Stimulated activated naive CD8-positive, alpha-beta T cell treated with anti-CD3 and anti-CD28 coated beads, Interleukin-15, amount 100 ng/mL, for 72 hours (primary cell): ENCODE results near the gene ZNF280D.

Source experiments
- ATAC-seq: fragments of 150-1000 bp; cut with Tn5 transposase; 2 replicates; pipeline ENCODE4 v1.10.0; 2021; ENCODE audit warnings: mild to moderate bottlenecking, moderate library complexity
- DNase-seq, 2 donors: peaks; one replicate each; pipeline ENCODE4 v3.0.0; 2021 to 2022
- H3K27ac Mint-ChIP-seq, 2 donors: one replicate each; pipeline ENCODE4 v1.8.0; 2022; ENCODE audit warnings: mild to moderate bottlenecking in 2 of 2, mixed read lengths in 2 of 2, moderate library complexity in 2 of 2
- H3K27me3 Mint-ChIP-seq: one replicate; pipeline ENCODE4 v1.8.0; 2022; ENCODE audit warnings: mixed read lengths
- H3K4me1 Mint-ChIP-seq: one replicate; pipeline ENCODE4 v1.8.0; 2022; ENCODE audit warnings: mild to moderate bottlenecking, mixed read lengths
- H3K4me3 Mint-ChIP-seq, 2 donors: one replicate each; pipeline ENCODE4 v1.8.0; 2022; ENCODE audit warnings: mild to moderate bottlenecking in 2 of 2, mixed read lengths in 2 of 2, moderate library complexity in 1 of 2
- H3K9me3 Mint-ChIP-seq, 2 donors: one replicate each; pipeline ENCODE4 v1.8.0; 2022; ENCODE audit warnings: mixed read lengths in 2 of 2

ZNF280D gene

DNA sequence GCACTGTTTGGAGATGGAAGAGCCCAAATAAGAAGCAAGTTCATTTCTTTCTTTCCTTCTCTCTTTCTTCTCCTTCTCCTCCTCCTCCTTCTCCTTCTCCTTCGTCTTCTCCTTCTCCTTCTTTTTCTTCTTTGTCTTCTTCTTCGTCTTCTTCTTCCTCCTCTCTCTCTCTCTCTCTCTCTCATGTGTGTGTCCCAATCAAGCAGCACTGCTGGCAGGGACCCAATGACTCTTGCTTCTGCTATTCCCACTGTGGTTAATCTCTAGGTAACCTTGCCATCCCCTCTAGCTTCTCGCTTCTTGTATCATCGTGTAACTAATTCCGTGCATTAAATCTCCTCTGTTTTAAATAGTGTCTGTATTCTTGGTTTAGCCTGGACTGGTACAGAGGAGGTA, 26.1 kb upstream of the ZNF280D start:
- ATAC-seq = no peak
- H3K27me3 Mint-ChIP-seq = no peaks in the 10 kb centered on the region
- peaks cover 3% of the 10 kb centered on the region for H3K4me1 Mint-ChIP-seq
- no peak overlapping the region for H3K27ac Mint-ChIP-seq
- H3K4me3 Mint-ChIP-seq = no peak overlapping the region
- no peaks in the 10 kb centered on the region for H3K9me3 Mint-ChIP-seq
- no peak for DNase-seq

DNA sequence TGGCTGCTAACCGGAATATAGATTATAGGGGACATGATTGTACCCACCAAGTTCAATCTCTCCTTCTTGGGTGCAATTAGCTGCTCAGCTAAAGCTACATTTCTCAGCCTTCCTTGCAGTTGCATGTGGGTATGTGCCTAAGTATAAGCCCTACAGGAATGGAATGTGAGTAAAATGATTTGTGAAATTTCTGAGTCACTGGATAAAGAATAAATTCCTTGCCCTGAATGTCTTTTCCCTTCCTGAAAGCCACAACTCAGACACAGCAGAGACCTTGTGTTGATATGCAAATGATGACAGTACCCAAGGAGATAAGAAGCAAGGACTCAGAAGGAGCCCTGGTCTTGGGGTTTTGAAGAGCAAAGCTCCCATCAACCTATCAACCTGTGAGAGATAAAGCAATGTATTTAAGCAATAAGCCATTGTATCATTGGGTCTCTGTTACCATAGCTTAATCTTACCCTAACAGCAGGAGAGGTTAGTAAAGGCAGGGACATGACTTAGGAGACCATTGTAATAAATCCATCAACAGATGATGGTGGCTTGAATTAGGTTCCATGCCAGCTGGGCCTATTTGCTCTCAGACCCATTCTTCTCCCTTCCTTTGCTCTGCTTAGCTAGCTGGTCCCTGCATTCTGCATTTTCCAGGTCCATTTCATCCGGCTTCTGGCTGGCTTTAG, 25.6 kb upstream of the ZNF280D start:
- DNase-seq (no peak), ATAC-seq (no peak)
- Mint-ChIP-seq H3K4me3 (no peak overlapping the region), H3K9me3 (no peaks in the 10 kb centered on the region), H3K27me3 (no peaks in the 10 kb centered on the region), H3K27ac (no peak overlapping the region), H3K4me1 (no peaks in the 10 kb centered on the region)

DNA sequence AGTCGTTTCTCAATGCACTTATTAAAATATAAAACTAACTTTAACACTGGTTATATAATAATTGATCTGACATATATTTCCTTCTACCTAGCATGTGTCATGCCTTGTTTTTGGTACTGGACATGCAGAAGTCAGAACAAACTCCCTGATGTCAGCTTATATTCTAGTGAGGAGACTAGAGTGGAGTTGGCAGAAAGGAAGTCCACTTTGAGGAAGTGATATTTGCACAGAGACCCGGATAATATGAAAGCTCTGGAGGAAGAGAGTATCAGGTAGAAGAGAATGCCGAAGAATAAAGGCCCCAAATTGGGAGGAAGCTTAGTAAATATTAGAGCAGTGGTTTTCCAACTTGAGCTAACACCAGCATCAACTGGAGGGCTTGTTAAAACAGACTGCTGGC, 24.6 kb upstream of the ZNF280D start:
- ATAC-seq (no peak), DNase-seq (no peak)
- Mint-ChIP-seq H3K4me3 (no peak overlapping the region), H3K27ac (no peak overlapping the region), H3K27me3 (no peaks in the 10 kb centered on the region), H3K4me1 (no peaks in the 10 kb centered on the region), H3K9me3 (no peaks in the 10 kb centered on the region)

DNA sequence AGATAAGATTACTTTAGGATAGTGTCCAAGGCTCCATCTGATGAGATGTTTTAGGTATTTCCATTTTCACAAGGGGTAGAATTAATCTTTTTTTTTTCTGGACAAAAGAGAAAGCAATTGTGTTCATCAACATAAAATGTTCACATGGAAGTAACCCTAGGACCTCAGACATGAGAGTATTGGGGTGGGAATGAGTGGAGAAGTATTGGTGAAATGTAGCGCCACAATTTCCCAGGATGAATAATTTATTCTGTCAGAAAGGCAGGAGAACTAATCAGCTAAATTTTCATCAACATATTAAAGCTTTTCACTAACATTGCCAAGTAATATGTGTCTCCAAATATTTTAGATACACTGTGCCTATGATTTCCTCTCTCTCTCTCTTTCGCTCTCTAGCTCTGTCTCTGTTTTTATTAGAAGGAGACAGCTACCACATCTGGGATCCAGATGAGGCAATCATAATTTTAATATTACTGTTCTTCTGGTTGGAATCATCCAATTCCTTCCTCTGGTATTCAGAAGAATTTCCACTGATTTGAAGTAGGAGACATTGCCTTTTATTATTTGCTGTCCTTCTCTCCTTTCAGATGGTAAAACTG, 21.6 kb upstream of the ZNF280D start:
- no peak overlapping the region for H3K27ac Mint-ChIP-seq
- DNase-seq (no peak), ATAC-seq (no peak)
- H3K9me3 Mint-ChIP-seq = no peaks in the 10 kb centered on the region
- H3K4me3 Mint-ChIP-seq = no peak overlapping the region
- no peaks in the 10 kb centered on the region for H3K4me1 Mint-ChIP-seq
- H3K27me3 Mint-ChIP-seq = no peaks in the 10 kb centered on the region

DNA sequence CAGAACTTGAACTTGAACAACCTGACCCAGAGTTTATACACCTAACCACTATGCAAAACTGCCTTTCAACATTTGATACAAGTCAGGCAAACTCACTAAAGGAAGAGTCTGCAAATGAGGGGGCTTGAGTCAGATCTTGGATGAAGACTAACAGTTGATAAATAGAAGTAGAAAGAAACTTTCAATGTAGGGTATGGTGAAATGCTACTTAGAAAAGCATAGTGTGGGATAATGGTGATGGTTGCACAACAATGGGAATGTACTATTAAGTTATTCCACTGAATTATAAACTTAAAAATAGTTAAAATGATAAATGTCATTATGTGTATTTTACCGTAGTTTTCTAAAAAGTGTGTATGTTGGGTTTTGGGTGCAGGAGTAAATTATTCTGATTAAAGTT, 19.7 kb upstream of the ZNF280D start:
- no peak overlapping the region for H3K27ac Mint-ChIP-seq
- H3K27me3 Mint-ChIP-seq = no peaks in the 10 kb centered on the region
- H3K9me3 Mint-ChIP-seq = no peaks in the 10 kb centered on the region
- H3K4me1 Mint-ChIP-seq = no peaks in the 10 kb centered on the region
- H3K4me3 Mint-ChIP-seq = no peak overlapping the region
- ATAC-seq (no peak), DNase-seq (no peak)

DNA sequence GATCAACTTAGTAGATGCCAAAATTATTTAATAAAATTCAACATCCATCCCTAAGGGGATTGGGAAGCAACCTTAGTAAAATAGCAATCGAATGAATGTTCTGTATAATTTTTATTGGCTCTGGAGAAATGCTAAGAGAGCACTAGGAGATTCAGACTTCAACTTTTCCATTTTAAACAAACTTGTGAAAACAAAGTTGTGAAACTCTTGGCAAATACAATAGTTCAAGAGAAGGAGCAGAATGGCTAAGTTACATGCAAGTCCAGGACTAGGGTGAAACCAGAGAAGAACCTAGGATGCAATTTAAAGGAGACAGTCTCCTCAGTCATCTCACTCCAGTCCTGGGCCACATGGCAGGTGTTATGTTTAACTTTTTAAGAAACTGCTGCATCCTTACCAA, 16.7 kb upstream of the ZNF280D start:
- H3K4me3 Mint-ChIP-seq = no peak overlapping the region
- DNase-seq (no peak), ATAC-seq (no peak)
- H3K9me3 Mint-ChIP-seq = no peaks in the 10 kb centered on the region
- no peaks in the 10 kb centered on the region for H3K4me1 Mint-ChIP-seq
- H3K27ac Mint-ChIP-seq = no peak overlapping the region
- no peaks in the 10 kb centered on the region for H3K27me3 Mint-ChIP-seq

DNA sequence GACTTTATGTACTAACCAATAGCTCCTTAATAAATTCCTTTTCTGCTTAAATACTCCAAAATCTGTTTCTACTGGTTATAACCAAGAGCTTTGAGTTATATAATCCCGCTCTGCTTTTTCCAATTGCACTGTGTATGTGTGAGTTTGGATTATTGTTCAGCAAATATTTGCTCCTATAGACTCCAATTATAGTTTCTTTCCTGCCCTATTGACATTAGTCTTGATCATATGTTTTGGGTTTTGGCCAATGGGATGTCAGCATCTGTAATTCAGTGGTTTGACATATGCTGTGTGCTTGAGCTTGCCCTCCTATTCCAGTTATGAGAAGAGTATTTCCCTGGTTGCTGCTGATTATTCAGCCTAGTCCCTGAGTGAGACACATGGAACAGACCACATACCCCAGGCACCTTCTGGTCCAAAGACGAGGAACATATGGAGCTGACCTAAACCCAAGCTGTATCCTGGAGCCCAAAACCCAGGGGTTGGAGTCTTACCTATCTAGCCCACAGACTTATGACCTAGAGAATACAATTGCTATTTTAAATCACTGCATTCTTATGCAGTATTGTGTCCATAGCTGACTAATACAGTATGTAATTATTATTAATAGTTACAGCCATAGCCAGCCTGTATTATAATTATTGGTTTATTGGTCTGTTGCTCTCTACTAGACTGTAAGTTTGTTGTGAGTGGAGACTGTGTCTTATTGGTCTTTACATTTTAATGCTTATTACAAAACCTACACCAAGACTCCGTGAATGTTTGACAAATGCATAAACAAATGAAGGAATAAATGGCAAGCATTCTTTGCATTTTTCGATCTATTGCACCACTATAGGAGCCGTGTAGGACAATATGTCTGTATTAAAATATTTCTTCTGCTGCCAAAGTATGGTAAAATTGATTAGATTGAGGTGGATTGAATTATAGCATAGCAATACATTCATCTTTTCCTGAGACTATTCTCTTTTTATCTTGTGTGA, 11.7 kb upstream of the ZNF280D start:
- Mint-ChIP-seq H3K27me3 (no peaks in the 10 kb centered on the region), H3K27ac (no peak overlapping the region), H3K4me3 (no peak overlapping the region), H3K4me1 (no peaks in the 10 kb centered on the region), H3K9me3 (no peaks in the 10 kb centered on the region)
- ATAC-seq (no peak), DNase-seq (no peak)

DNA sequence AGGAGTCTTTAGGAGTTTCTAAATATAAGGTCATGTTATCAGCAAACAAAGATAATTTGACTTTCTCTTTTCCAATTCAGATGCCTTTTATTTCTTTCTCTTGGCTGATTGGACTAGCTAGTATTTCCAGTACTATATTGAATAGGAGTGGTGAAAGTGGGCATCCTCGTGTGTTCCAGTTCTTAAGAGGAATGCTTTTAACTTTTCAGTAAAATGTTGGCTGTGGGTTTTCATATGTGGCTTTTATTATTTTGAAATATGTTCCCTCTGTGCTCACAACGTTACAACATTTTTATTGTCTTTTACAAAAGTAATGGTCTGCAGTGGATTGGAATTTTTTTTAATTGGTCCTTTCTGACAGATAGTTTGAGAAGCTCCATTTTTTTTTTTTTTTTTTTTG, 8.2 kb upstream of the ZNF280D start:
- ATAC-seq (no peak), DNase-seq (no peak)
- H3K4me3 Mint-ChIP-seq = no peak overlapping the region
- no peak overlapping the region for H3K27ac Mint-ChIP-seq
- H3K9me3 Mint-ChIP-seq = no peaks in the 10 kb centered on the region
- no peaks in the 10 kb centered on the region for H3K27me3 Mint-ChIP-seq
- H3K4me1 Mint-ChIP-seq = no peaks in the 10 kb centered on the region

DNA sequence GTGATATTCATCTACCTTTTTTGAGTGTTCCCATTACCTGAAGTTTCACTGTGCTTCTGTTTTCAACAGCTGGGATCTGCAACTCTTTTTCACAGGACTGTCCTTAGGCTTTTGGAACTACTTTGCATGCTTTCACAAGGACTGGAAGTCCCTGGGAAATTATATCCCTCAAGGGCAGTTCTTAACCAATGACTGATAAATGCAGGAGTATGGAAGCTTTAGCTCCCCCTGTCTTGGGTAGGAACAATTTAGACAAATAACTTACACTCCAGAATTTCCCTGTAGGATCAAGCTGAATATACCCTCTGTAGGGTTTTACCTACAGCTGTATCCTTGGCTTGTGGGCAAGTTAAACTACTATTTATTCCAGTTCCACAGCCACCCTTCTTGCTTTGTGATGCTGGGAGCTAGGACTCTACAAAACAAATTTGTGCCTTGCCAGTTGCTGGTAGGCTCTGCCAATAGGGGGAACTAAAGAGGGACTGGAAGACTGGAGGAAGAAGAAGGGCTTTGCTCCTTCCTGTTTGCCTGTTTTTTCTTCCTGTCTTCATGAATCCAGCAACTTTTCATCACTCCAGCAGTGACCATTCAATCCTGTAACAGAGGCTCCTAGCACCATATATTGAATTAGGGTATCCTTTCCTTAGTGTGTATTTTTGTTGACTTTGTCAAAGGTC, 6.8 kb upstream of the ZNF280D start:
- Mint-ChIP-seq H3K27me3 (no peaks in the 10 kb centered on the region), H3K4me3 (no peak overlapping the region), H3K27ac (no peak overlapping the region), H3K9me3 (peaks cover 0 to 8% of the 10 kb centered on the region in 2 donors), H3K4me1 (no peaks in the 10 kb centered on the region)
- no peak for DNase-seq
- ATAC-seq = no peak

DNA sequence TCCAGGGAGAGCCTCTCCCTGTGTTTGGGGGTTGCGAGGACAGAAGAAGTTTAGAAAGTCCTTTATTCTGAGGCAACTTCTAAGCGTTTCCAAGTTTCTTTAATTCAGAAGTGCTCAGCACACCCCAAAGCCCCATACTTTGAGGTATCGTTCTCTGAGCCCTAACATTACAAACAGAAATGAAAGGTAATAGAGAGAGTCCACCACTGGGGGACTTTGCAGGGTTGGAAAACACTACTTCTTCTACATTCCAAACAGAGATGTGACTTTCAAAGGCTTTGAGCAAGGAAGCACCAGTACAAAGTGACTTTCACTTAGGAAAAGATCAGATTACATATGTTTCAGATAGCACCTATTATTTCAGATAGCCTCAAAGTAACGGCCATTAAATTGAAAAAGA, 6.2 kb upstream of the ZNF280D start:
- no peaks in the 10 kb centered on the region for H3K27me3 Mint-ChIP-seq
- no peak overlapping the region for H3K27ac Mint-ChIP-seq
- ATAC-seq (no peak), DNase-seq (no peak)
- H3K4me1 Mint-ChIP-seq = no peaks in the 10 kb centered on the region
- H3K9me3 Mint-ChIP-seq = peaks cover 0 to 13% of the 10 kb centered on the region in 2 donors
- no peak overlapping the region for H3K4me3 Mint-ChIP-seq

DNA sequence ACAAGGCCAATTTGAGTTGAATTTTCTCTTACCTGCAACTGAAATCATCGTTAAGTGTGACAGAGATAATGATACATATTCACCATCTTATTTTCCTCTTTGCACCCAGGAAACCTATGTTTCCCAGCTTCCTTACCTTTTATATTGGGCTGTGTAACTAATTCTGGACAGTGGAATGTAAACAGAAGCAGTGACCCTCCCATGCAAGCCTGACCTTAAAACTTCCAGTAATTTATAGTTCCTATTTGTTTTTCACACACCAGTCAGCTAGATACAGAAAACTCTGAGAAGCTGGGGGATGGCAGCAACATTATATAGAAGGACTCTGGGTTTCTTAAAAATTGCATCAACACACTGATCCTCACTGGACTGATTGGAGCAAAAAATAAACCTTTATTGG, 4.5 kb upstream of the ZNF280D start:
- H3K27ac Mint-ChIP-seq = no peak overlapping the region
- no peaks in the 10 kb centered on the region for H3K27me3 Mint-ChIP-seq
- no peak for DNase-seq
- H3K4me1 Mint-ChIP-seq = no peaks in the 10 kb centered on the region
- ATAC-seq = no peak
- no peak overlapping the region for H3K4me3 Mint-ChIP-seq
- peaks cover 0 to 13% of the 10 kb centered on the region in 2 donors for H3K9me3 Mint-ChIP-seq

DNA sequence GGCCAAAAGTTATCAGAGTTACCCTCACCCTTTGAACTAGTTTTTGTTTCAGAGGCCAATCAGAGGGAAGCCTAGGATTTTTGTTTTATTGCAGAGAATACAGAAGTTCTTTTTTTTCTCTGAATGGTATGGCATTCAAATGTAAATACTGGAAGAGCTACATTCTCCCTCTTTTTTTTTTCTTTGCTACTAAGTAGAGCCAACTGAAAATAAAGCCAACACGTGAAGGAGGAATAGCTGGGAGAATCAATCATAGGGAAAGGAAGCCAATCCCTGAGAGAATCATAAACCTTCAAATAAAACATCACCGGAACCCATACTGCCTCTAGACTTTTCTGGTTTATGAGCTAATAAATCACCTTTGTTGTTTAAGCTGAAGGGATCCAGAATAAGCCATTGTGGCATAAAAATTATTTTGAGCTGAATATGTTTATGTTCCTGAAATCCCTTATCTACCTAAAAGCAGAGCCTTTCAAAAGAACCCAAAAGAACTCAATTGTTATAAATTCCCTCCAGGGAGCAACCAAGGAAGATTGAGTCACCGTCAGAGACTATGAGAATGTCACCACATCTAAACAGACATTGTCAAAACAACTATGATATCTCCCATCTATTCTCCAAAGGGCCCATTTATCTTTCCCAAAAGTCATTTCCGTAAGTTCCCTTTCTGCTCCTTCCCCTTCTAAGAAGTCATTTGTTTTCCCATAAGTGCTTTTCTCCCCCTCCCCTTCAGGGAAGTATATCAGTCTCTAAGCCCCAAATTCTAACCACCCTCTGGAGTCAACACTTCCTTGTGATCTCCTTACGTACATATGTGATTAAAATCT, 3.8 kb upstream of the ZNF280D start:
- H3K4me1 Mint-ChIP-seq = peaks cover under 1% of the 10 kb centered on the region
- no peak overlapping the region for H3K27ac Mint-ChIP-seq
- ATAC-seq (no peak), DNase-seq (no peak)
- no peaks in the 10 kb centered on the region for H3K27me3 Mint-ChIP-seq
- peaks cover 0 to 13% of the 10 kb centered on the region in 2 donors for H3K9me3 Mint-ChIP-seq
- H3K4me3 Mint-ChIP-seq = no peak overlapping the region

DNA sequence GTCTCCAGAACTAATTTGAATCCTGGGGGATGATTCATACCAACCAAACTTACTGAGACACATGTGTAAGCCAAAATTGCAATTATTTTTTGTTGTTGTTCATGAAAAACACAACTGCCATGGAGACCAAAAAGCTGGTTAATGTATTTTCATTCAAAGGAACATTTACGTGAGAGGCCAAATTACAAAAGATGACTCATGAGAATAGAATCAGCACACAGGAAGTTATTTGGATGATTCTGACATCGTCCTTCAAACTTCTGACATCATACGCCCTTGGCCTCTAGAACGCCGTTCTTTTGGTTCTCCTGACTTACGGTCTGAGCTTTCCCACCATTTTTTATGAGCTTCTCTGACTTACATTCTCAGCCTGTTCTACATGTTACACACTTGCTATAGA, 3.0 kb upstream of the ZNF280D start:
- H3K27ac Mint-ChIP-seq = no peak overlapping the region
- no peak for ATAC-seq
- H3K4me3 Mint-ChIP-seq = no peak overlapping the region
- H3K27me3 Mint-ChIP-seq = no peaks in the 10 kb centered on the region
- peaks cover 9% of the 10 kb centered on the region for H3K4me1 Mint-ChIP-seq
- peaks cover 0 to 13% of the 10 kb centered on the region in 2 donors for H3K9me3 Mint-ChIP-seq
- no peak for DNase-seq

DNA sequence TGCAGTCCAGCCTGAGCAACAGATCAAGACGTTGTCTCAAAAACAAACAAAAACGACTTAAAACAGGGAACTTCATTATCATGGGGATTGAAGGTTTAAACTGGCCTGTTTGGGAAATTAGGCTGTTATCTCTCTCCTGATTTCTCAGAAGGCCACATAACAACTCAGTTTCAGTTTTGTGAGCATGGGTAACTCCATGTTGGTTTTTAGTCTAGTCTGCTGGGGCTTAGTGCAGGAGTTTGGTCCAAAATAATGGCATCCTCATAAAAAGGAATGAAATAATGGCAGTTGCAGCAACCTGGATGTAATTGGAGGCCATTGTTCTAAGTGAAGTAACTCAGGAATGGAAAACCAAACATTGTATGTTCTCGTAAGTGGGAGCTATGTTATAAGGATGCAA, 2.3 kb upstream of the ZNF280D start:
- peaks cover 0 to 13% of the 10 kb centered on the region in 2 donors for H3K9me3 Mint-ChIP-seq
- DNase-seq = no peak
- H3K4me3 Mint-ChIP-seq = no peak overlapping the region
- no peak for ATAC-seq
- H3K27ac Mint-ChIP-seq = no peak overlapping the region
- H3K4me1 Mint-ChIP-seq = peaks cover 16% of the 10 kb centered on the region
- no peaks in the 10 kb centered on the region for H3K27me3 Mint-ChIP-seq
